Calu3 (cell line): Measurements from ENCODE around the gene HMGN2. TPM values are rescaled to one million over a fixed set of nuclear protein-coding genes. Genes with fewer than 3 reads are reported as not detected.

ENCODE experiments used
- BruUV-seq: library from RNA; stranded (reverse); fragments of 400-500 nt; replicated peaks from 2 replicates; lab custom pipeline; 2021; lab: Mats Ljungman, UMichigan
- CTCF ChIA-PET: fragments of 300-600 bp; sonication (Branson Sonifier 250); formaldehyde crosslinking; loops from one replicate; lab custom pipeline; 2022; ENCODE audit warnings: antibody characterized with exemption; lab: Charles Lee
- DNase-seq: peaks from one replicate; pipeline ENCODE4 v3.0.0; 2022
- H3K27ac Mint-ChIP-seq: one replicate; pipeline ENCODE4 v1.8.0; 2022; ENCODE audit warnings: mixed read lengths; ENCODE audit not compliant: unreplicated experiment
- H3K27me3 Mint-ChIP-seq: one replicate; pipeline ENCODE4 v1.8.0; 2022; ENCODE audit warnings: mixed read lengths; ENCODE audit not compliant: unreplicated experiment
- H3K36me3 Mint-ChIP-seq: one replicate; pipeline ENCODE4 v1.8.0; 2022; ENCODE audit warnings: mild to moderate bottlenecking, moderate library complexity, mixed read lengths; ENCODE audit not compliant: insufficient read depth, unreplicated experiment
- H3K4me1 Mint-ChIP-seq: one replicate; pipeline ENCODE4 v1.8.0; 2022; ENCODE audit warnings: mild to moderate bottlenecking, low read depth, mixed read lengths; ENCODE audit not compliant: unreplicated experiment
- H3K4me3 Mint-ChIP-seq: one replicate; pipeline ENCODE4 v1.8.0; 2022; ENCODE audit warnings: mild to moderate bottlenecking, low read depth, moderate library complexity, mixed read lengths; ENCODE audit not compliant: unreplicated experiment
- H3K9me3 Mint-ChIP-seq: one replicate; pipeline ENCODE4 v1.8.0; 2022; ENCODE audit warnings: low read depth, mixed read lengths; ENCODE audit not compliant: unreplicated experiment
- intact Hi-C: fragments of 100-400 bp; cut with micrococcal nuclease; formaldehyde crosslinking; loops from one replicate; pipeline ENCODE4 v1.10.0; 2022; ENCODE audit not compliant: unreplicated experiment
- total RNA-seq: library from RNA; stranded (reverse); gene quantifications from 2 replicates; pipeline ENCODE4 v1.2.3, GENCODE V29; 2022
- TF ChIP-seq, protein P1 (sequence below): fragments of 200-600 bp; IDR thresholded peaks from one replicate; pipeline ENCODE4 v1.8.0; 2022; ENCODE audit warnings: antibody characterized with exemption; ENCODE audit not compliant: unreplicated experiment

The HMGN2 gene
- total RNA-seq, 1 experiment from 2014 or later: 290 TPM

DNA sequence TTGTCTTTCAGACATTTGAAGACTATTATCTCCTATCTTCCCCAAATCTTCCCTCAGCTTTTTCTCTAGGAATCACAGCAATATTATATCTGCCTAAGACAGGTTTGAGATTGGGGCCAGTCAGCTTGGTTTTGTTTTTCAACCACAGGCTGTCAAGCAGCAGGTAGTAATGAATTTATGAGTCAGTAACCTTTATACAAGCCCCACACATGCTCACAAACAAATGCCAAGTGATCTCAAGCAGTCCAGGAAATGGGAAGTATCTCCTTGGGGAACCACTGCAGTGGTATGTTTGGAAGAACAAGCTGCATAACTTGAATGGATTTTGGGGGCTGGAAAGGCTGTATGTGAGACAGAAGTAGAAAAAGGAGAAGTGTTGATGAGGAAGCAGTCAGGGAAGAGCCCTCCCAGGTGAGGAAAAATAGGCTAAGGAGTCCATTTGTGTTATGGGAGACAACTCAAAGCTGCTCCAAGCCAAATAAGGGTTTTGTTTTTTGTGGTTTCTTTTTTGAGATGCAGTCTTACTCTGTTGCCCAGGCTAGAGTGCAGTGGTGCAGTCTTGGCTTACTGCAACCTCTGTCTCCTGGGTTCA, 38.0 kb upstream of the HMGN2 start:
- Mint-ChIP-seq H3K36me3 (peaks cover 18% of the 10 kb centered on the region), H3K4me3 (no peak overlapping the region), H3K9me3 (no peaks in the 10 kb centered on the region), H3K27me3 (no peaks in the 10 kb centered on the region), H3K27ac (no peak overlapping the region), H3K4me1 (no peaks in the 10 kb centered on the region)
- intact Hi-C loops: no loop called here
- CTCF ChIA-PET: no interaction called here
- TF ChIP-seq, protein P1, sequence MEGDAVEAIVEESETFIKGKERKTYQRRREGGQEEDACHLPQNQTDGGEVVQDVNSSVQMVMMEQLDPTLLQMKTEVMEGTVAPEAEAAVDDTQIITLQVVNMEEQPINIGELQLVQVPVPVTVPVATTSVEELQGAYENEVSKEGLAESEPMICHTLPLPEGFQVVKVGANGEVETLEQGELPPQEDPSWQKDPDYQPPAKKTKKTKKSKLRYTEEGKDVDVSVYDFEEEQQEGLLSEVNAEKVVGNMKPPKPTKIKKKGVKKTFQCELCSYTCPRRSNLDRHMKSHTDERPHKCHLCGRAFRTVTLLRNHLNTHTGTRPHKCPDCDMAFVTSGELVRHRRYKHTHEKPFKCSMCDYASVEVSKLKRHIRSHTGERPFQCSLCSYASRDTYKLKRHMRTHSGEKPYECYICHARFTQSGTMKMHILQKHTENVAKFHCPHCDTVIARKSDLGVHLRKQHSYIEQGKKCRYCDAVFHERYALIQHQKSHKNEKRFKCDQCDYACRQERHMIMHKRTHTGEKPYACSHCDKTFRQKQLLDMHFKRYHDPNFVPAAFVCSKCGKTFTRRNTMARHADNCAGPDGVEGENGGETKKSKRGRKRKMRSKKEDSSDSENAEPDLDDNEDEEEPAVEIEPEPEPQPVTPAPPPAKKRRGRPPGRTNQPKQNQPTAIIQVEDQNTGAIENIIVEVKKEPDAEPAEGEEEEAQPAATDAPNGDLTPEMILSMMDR: no peak
- no peak for DNase-seq
- no TSS peak for BruUV-seq

DNA sequence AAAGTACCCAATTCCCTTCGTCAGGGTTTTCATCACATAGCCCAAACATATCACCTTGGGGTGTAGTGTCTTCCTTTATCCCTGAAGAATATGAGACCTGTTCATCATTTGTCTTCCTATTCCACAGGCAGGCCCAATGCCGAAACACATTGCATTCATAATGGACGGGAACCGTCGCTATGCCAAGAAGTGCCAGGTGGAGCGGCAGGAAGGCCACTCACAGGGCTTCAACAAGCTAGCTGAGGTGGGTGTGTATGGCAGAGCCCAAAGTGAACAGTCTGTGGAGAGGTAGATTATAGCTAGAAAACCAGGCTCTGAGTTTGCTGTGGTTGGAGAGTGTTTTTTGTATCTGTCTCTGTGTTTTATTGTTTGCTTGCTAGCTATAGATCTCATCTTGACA, 34.2 kb upstream of the HMGN2 start:
- Mint-ChIP-seq H3K27me3 (no peaks in the 10 kb centered on the region), H3K9me3 (no peaks in the 10 kb centered on the region), H3K27ac (no peak overlapping the region), H3K4me1 (no peaks in the 10 kb centered on the region), H3K4me3 (no peak overlapping the region), H3K36me3 (peaks cover 21% of the 10 kb centered on the region)
- intact Hi-C loops: no loop called here
- DNase-seq: no peak
- CTCF ChIA-PET: no interaction called here
- BruUV-seq: no TSS peak
- TF ChIP-seq, protein P1: no peak

GRCh38 chr1:26440259-26440658, 32.0 kb upstream of the HMGN2 start:
- H3K9me3 Mint-ChIP-seq: no peaks in the 10 kb centered on the region

DNA sequence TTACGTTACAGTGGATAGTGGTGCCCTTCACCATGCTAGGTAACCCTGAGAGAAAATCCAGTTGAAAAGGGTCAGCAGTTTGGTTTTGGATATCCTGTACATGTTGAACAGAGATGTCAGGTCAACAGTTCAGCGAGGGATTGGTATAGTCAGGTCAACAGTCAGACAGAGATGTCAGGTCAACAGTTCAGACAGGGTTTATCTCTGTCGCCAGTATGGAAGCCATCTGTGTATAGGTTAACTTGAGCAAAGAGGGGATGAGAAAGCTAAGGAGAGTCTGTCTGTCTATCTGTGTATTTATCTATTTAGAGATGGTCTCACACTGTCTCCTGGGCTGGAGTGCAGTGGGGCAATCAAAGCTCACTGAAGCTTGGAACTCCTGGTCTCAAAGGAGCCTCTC, 22.4 kb upstream of the HMGN2 start:
- H3K27me3 Mint-ChIP-seq: no peaks in the 10 kb centered on the region
- no peaks in the 10 kb centered on the region for H3K36me3 Mint-ChIP-seq
- no peaks in the 10 kb centered on the region for H3K9me3 Mint-ChIP-seq
- TF ChIP-seq, protein P1: no peak
- H3K4me1 Mint-ChIP-seq: peaks cover 12% of the 10 kb centered on the region
- CTCF ChIA-PET: no interaction called here
- BruUV-seq: no TSS peak
- DNase-seq: no peak
- intact Hi-C loops: no loop called here
- no peak overlapping the region for H3K4me3 Mint-ChIP-seq
- no peak overlapping the region for H3K27ac Mint-ChIP-seq

More at GRCh38 chr1:26440259-26440658, 32.0 kb upstream of the HMGN2 start:
- H3K36me3 Mint-ChIP-seq: peaks cover 17% of the 10 kb centered on the region
- CTCF ChIA-PET: no interaction called here
- H3K4me1 Mint-ChIP-seq: no peaks in the 10 kb centered on the region
- DNase-seq: no peak
- TF ChIP-seq, protein P1: no peak
- no peak overlapping the region for H3K4me3 Mint-ChIP-seq
- intact Hi-C loops: no loop called here
- no TSS peak for BruUV-seq
- H3K27me3 Mint-ChIP-seq: no peaks in the 10 kb centered on the region
- H3K27ac Mint-ChIP-seq: no peak overlapping the region
